Effector memory CD4-positive, alpha-beta T cell (primary cell): ENCODE results near the gene CTBP2.

ENCODE experiments used
- DNase-seq, 3 donors: peaks; one replicate each; pipeline ENCODE4 v3.0.0-alpha.2; 2020
- H3K27ac ChIP-seq: 2 replicates; pipeline ENCODE4 v1.7.0; 2013; ENCODE audit warnings: mild to moderate bottlenecking, low read length, moderate library complexity; ENCODE audit not compliant: insufficient read depth, poor library complexity, severe bottlenecking
- H3K27me3 ChIP-seq: replicated peaks from 2 replicates; pipeline ENCODE4 v1.7.0; 2013; ENCODE audit warnings: mild to moderate bottlenecking, low read length; ENCODE audit not compliant: insufficient read depth, control insufficient read depth, poor library complexity, severe bottlenecking
- H3K36me3 ChIP-seq: 2 replicates; pipeline ENCODE4 v1.7.0; 2013; ENCODE audit warnings: mild to moderate bottlenecking, low read length, moderate library complexity; ENCODE audit not compliant: control insufficient read depth, insufficient read depth
- H3K4me1 ChIP-seq: 2 replicates; pipeline ENCODE4 v1.7.0; 2013; ENCODE audit warnings: low read length, mild to moderate bottlenecking; ENCODE audit not compliant: control insufficient read depth, insufficient read depth, poor library complexity, severe bottlenecking
- H3K4me3 ChIP-seq: 2 replicates; pipeline ENCODE4 v1.7.0; 2013; ENCODE audit warnings: low read length, low read depth, mild to moderate bottlenecking; ENCODE audit not compliant: insufficient read depth, poor library complexity, severe bottlenecking
- H3K9me3 ChIP-seq: 2 replicates; pipeline ENCODE4 v1.7.0; 2013; ENCODE audit warnings: mild to moderate bottlenecking, low read length, moderate library complexity; ENCODE audit not compliant: control insufficient read depth

CTBP2 gene

GRCh38 chr10:125005312-125006187 is 154.8 kb downstream of the CTBP2 start:
- Histone ChIP-seq H3K4me1 (no peaks in the 10 kb centered on the region), H3K9me3 (no peaks in the 10 kb centered on the region), H3K36me3 (no peaks in the 10 kb centered on the region), H3K27me3 (peaks cover 3% of the 10 kb centered on the region), H3K27ac (no peak overlapping the region), H3K4me3 (no peak overlapping the region)
- no peak for DNase-seq

GRCh38 chr10:125004571-125005311 is 155.6 kb downstream of the CTBP2 start:
- Histone ChIP-seq H3K4me1 (no peaks in the 10 kb centered on the region), H3K9me3 (no peaks in the 10 kb centered on the region), H3K27ac (no peak overlapping the region), H3K4me3 (no peak overlapping the region), H3K27me3 (peaks cover 3% of the 10 kb centered on the region), H3K36me3 (no peaks in the 10 kb centered on the region)
- no peak for DNase-seq

GRCh38 chr10:125003901-125004467 is 156.4 kb downstream of the CTBP2 start:
- Histone ChIP-seq H3K36me3 (no peaks in the 10 kb centered on the region), H3K27me3 (peaks cover 3% of the 10 kb centered on the region), H3K4me1 (no peaks in the 10 kb centered on the region), H3K9me3 (no peaks in the 10 kb centered on the region), H3K4me3 (no peak overlapping the region), H3K27ac (no peak overlapping the region)
- no peak for DNase-seq

- H3K27me3 ChIP-seq = peaks cover 3% of the 10 kb centered on the region
- no peaks in the 10 kb centered on the region for H3K9me3 ChIP-seq
- H3K36me3 ChIP-seq = no peaks in the 10 kb centered on the region
- DNase-seq = no peak
- H3K4me3 ChIP-seq = no peak overlapping the region
- H3K4me1 ChIP-seq = no peaks in the 10 kb centered on the region
- H3K27ac ChIP-seq = no peak overlapping the region
These were observed 157.0 kb downstream of the CTBP2 start for GRCh38 chr10:125003146-125003900.

GRCh38 chr10:125002423-125003145 is 157.8 kb downstream of the CTBP2 start:
- H3K4me3 ChIP-seq = no peak overlapping the region
- peaks cover 3% of the 10 kb centered on the region for H3K27me3 ChIP-seq
- H3K9me3 ChIP-seq = no peaks in the 10 kb centered on the region
- H3K36me3 ChIP-seq = no peaks in the 10 kb centered on the region
- no peak for DNase-seq
- no peak overlapping the region for H3K27ac ChIP-seq
- no peaks in the 10 kb centered on the region for H3K4me1 ChIP-seq

GRCh38 chr10:125002047-125002422 is 158.3 kb downstream of the CTBP2 start:
- Histone ChIP-seq H3K36me3 (no peaks in the 10 kb centered on the region), H3K27me3 (peaks cover 3% of the 10 kb centered on the region), H3K4me3 (no peak overlapping the region), H3K4me1 (no peaks in the 10 kb centered on the region), H3K27ac (no peak overlapping the region), H3K9me3 (no peaks in the 10 kb centered on the region)
- DNase-seq = no peak

- Histone ChIP-seq H3K27ac (no peak overlapping the region), H3K27me3 (peaks cover 3% of the 10 kb centered on the region), H3K4me3 (no peak overlapping the region), H3K36me3 (no peaks in the 10 kb centered on the region), H3K4me1 (no peaks in the 10 kb centered on the region), H3K9me3 (no peaks in the 10 kb centered on the region)
- DNase-seq = no peak
These were observed 158.9 kb downstream of the CTBP2 start for GRCh38 chr10:125001313-125002046.

- H3K4me1 ChIP-seq = no peaks in the 10 kb centered on the region
- H3K36me3 ChIP-seq = no peaks in the 10 kb centered on the region
- no peak overlapping the region for H3K27ac ChIP-seq
- no peak overlapping the region for H3K4me3 ChIP-seq
- H3K27me3 ChIP-seq = peaks cover 3% of the 10 kb centered on the region
- no peaks in the 10 kb centered on the region for H3K9me3 ChIP-seq
- DNase-seq = no peak
These were observed 159.7 kb downstream of the CTBP2 start for GRCh38 chr10:125000366-125001312.
